ENCODE measurements around the gene IL16. TPM values are rescaled to one million over a fixed set of nuclear protein-coding genes. Genes with fewer than 3 reads are reported as not detected.

Gene IL16
- total RNA-seq, 1 experiment from 2014 or later: not detected

DNA sequence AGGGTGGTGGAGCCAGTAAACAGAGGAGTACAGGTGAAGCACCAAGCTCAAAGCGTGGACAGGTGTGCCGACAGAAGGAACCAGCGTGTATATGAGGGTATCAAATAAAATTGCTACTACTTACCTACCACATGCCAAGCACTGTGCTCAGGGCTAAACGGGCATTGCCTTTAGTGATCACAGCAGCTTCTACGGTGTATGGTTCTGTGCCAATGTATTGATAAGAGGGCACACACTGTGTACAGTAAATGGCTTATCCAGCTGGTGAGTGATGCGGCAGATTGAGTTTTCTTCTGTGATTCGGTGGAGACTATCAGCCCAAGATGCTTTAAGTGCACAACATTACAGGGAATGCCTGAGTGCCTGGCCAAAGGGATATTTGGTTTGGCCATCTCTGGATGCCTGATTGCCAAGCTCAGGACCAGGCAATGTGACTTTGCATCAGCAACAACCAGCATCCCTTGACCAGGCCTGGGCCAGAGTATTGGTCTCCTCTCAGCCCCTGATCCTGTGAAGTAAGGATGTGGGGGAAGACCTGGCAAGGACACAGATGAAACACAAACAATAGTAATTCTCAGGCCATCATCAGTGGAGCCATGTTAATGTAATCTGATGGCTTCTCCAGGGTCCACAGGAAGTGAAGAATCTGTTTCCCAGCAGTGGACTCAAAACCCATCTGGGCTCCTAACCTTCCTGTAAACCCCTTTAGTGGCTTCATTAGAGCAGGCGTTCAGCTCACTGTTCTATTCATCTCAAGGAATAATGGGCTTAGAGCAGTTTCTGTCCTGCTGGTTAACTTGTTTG lies 113.2 kb downstream of the IL16 start:
- Histone ChIP-seq H3K4me3 (no peak overlapping the region), H3K36me3 (peaks cover 15% of the 10 kb centered on the region), H3K27me3 (replicated peaks) (no peaks in the 10 kb centered on the region), H3K4me1 (replicated peaks) (peaks cover 12% of the 10 kb centered on the region), H3K9me3 (replicated peaks) (no peaks in the 10 kb centered on the region; the same call in 1 of the 2 replicates), H3K27ac (no peak overlapping the region)
- DNase-seq (ENCODE audit: low read depth in 1 of 2, low spot score in 2 of 2): no peak

DNA sequence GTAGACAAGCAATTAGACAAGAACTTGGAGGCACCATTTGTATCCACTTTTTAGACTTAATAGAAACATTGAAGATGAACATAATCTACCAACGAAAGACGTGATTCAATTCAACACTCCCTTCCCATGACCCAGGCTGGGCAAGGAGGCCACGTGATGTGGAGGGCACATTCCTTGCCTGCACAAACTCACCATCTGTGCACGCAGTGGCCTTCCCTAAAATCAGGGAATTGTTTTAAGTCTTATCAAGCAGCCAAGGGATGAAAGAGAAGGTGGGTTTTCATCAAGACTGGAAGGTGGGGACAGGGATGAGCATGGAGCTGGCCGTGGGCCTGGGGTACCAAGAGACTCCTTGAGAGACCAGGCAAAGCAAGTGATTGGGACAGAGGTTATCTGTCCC lies 113.8 kb downstream of the IL16 start:
- H3K27ac ChIP-seq: no peak overlapping the region
- peaks cover 12% of the 10 kb centered on the region for H3K4me1 ChIP-seq (replicated peaks)
- H3K4me3 ChIP-seq: no peak overlapping the region
- H3K9me3 ChIP-seq (replicated peaks): no peaks in the 10 kb centered on the region; the same call in 1 of the 2 replicates
- DNase-seq (ENCODE audit: low read depth in 1 of 2, low spot score in 2 of 2): no peak
- H3K27me3 ChIP-seq (replicated peaks): no peaks in the 10 kb centered on the region
- peaks cover 15% of the 10 kb centered on the region for H3K36me3 ChIP-seq

DNA sequence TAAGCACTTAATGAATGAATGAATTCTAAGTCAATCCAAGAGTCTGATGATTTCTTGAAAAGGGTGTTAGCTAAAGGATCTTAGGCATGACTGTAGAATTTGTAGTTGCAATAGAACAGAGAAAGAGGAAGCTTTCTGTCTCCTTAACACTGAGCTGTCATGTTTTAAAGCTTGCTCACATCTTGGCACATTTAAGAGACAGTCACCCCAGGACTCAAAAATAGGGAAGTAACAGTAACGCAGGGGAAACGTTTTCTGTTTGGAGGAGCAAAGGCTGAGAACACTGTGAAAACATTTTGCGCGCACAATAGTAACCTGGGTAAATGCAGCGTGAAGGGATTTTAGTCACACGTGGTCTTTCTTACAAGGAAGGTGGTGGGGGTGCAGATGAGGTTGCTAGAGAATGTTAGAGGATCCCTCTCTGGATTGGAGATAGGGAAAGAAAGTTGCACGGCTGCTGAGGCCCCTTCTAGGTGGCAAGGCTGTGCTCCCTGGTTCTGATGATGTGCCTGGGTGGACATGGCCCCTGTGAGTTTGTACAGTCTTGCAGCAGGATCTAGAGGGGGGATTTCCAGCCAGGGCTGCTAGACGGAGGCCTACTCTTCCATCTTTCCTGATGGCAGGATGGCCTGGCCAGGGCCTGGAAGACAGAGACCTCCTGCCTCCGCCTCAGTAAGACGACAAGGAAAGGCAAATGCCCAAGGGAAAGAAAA lies 115.2 kb downstream of the IL16 start:
- peaks cover 12% of the 10 kb centered on the region for H3K4me1 ChIP-seq (replicated peaks)
- H3K4me3 ChIP-seq: no peak overlapping the region
- no peaks in the 10 kb centered on the region; the same call in 1 of the 2 replicates for H3K9me3 ChIP-seq (replicated peaks)
- DNase-seq (ENCODE audit: low read depth in 1 of 2, low spot score in 2 of 2): no peak
- no peak overlapping the region for H3K27ac ChIP-seq
- peaks cover 23% of the 10 kb centered on the region for H3K36me3 ChIP-seq
- no peaks in the 10 kb centered on the region for H3K27me3 ChIP-seq (replicated peaks)

DNA sequence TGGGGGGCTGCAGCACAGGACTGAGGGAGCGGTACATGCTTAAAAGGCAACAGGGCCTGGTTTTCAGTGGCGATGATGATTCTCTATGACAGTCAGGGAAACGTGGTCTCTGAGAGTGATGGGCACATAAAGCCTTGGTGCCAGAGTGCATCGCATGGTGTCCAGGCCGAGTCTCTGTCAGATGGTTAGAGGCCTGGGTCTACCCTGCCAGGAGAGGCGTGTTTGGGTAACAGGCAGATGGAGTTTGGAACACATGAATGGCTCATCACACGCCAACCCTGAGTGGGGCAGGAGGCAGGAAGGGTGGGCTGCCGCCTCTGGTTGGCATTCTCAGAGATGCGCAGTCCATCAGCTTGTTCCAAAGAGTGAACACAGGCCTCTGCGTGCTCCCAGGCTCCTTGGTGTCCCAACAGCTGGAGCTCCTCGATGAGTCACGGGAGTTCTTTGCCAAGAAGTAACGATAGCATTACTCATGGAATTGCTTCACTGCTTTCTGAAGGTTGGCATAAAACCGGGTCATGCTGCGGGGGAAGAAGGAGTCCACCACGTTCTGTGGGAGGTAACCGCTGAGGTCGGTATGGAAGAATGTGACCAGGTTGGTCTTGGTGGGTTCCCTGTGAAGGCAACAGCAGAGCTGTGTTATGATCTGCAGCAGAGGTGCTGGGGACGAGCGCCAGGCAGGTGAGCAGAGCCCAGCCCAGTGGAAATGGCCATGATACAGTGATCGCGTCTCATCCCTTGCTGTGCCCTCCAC lies 116.3 kb downstream of the IL16 start:
- Histone ChIP-seq H3K36me3 (peaks cover 31% of the 10 kb centered on the region), H3K4me3 (no peak overlapping the region), H3K9me3 (replicated peaks) (no peaks in the 10 kb centered on the region; the same call in 1 of the 2 replicates), H3K4me1 (replicated peaks) (peaks cover 12% of the 10 kb centered on the region), H3K27ac (peak overlapping the region; percentile 47), H3K27me3 (replicated peaks) (no peaks in the 10 kb centered on the region)
- peak; percentile 87 to 95 for DNase-seq (ENCODE audit: low read depth in 1 of 2, low spot score in 2 of 2)

DNA sequence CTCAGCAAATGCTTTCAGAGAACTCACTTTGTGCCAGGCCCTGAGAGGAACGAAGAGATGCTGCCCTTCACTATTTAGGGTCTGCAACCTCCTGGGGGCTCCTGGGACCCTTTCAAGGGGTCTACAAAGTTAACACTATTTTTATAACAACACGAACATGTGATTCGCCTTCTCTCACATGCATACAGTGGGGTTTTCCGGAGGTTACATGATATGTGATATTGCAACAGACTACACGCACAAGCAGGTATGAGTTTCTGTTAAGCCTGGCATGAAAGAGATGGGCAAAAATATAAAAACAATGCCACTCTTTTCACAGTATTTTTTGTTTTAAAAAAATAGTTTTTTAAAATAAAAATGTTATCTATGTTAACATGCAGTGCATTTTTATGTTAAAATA lies 117.0 kb downstream of the IL16 start:
- peak overlapping the region; percentile 47 for H3K27ac ChIP-seq
- H3K27me3 ChIP-seq (replicated peaks): no peaks in the 10 kb centered on the region
- DNase-seq (ENCODE audit: low read depth in 1 of 2, low spot score in 2 of 2): no peak
- no peak overlapping the region for H3K4me3 ChIP-seq
- peaks cover 35% of the 10 kb centered on the region for H3K36me3 ChIP-seq
- H3K4me1 ChIP-seq (replicated peaks): peaks cover 12% of the 10 kb centered on the region
- no peaks in the 10 kb centered on the region; the same call in 1 of the 2 replicates for H3K9me3 ChIP-seq (replicated peaks)

DNA sequence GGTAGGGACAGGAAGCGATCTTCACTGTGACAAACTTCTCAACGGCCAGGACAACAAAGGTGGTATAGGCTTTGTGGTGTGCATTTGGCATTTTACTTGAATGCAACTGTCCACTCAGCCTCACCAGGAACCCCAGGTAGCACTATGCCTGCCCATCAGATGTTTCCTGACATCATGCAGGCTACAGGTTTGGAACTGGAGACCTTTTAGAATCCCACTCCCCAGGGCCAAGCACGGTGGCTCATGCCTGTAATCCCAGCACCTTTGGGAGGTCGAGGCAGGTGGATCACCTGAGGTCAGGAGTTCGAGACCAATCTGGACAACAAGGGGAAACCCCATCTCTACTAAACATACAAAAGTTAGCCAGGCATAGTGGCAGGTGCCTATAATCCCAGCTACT lies 117.7 kb downstream of the IL16 start:
- Histone ChIP-seq H3K27me3 (replicated peaks) (no peaks in the 10 kb centered on the region), H3K4me1 (replicated peaks) (peaks cover 12% of the 10 kb centered on the region), H3K9me3 (replicated peaks) (no peaks in the 10 kb centered on the region; the same call in 1 of the 2 replicates), H3K27ac (no peak overlapping the region), H3K36me3 (peaks cover 36% of the 10 kb centered on the region), H3K4me3 (no peak overlapping the region)
- no peak for DNase-seq (ENCODE audit: low read depth in 1 of 2, low spot score in 2 of 2)

DNA sequence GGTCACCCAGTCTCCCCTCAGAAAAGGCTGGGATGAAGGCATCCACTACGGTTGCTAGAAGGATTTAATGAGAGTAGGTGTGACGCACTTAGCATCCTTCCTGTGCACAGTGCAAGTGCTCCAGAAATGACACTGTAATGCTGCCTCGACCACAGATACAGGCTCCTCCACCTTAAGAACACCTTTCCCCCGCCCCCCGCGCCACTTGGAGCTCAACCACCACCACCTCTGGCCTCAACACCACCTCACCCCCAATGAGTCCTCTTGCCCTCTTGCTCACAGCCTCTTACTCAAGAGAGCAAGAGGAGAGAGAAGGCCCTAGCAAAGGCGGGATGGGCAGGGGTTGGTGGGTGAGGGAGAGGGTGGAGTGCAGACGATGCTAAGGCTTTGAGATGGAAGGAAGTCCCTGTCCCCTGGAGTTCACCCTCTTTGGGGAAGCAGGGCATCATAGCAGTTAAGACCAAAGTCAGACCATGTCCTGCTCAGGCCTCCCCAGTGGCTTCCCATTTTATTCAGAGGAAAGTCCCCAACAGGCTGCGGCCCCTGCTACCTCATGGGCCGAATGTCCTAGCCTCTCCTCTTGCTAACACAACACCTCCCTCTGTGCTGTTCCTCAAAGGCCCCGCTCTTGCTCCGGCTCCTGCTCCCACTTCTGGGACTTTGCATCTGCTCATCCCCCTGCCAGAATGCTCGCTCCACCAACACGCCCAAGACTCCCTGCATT lies 118.9 kb downstream of the IL16 start:
- peaks cover 12% of the 10 kb centered on the region for H3K4me1 ChIP-seq (replicated peaks)
- H3K27me3 ChIP-seq (replicated peaks): no peaks in the 10 kb centered on the region
- no peak overlapping the region for H3K27ac ChIP-seq
- no peak for DNase-seq (ENCODE audit: low read depth in 1 of 2, low spot score in 2 of 2)
- H3K9me3 ChIP-seq (replicated peaks): no peaks in the 10 kb centered on the region
- no peak overlapping the region for H3K4me3 ChIP-seq
- peaks cover 47% of the 10 kb centered on the region for H3K36me3 ChIP-seq

DNA sequence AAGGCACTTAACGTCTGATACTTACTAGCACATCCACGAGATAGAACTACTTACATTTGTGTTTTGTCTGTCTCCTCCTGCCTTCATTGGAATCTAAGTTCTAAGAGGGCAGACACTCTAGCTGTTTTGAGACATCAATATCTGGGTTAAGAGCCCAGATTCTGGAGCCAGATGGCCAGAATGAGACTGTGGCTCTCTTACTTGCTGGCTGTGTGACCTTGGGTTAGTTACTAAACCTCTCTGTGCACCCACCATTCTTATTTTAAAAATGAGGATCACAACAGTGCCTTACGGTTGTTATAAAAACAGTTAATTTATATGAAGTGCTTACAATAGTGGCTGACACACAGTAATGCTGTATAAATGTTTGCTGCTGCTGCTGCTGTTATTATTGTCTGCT lies 119.6 kb downstream of the IL16 start:
- Histone ChIP-seq H3K36me3 (peaks cover 50% of the 10 kb centered on the region), H3K4me1 (replicated peaks) (peaks cover 12% of the 10 kb centered on the region), H3K9me3 (replicated peaks) (no peaks in the 10 kb centered on the region), H3K27me3 (replicated peaks) (no peaks in the 10 kb centered on the region), H3K4me3 (no peak overlapping the region), H3K27ac (no peak overlapping the region)
- no peak for DNase-seq (ENCODE audit: low read depth in 1 of 2, low spot score in 2 of 2)

DNA sequence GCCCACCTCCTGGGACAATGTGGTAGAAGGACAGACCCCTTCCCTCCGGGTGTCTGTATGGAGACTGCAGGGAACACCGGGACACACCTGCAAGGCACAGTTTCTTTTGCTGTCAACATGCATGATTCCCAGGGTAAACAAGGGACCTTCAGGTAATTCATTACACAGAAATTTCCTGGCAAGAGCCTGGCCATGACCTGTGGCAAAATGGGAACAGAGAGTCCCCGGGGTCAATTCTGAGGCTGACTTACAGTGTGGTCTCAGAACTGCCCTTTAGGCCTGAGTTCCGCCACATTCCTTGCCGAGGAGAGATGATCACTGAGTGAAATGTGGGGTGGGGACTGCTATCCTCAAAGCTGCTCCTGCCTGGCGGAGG lies 121.0 kb downstream of the IL16 start:
- Histone ChIP-seq H3K4me3 (no peak overlapping the region), H3K9me3 (replicated peaks) (no peaks in the 10 kb centered on the region), H3K36me3 (peaks cover 44% of the 10 kb centered on the region), H3K27me3 (replicated peaks) (no peaks in the 10 kb centered on the region), H3K27ac (no peak overlapping the region), H3K4me1 (replicated peaks) (peaks cover 11% of the 10 kb centered on the region)
- DNase-seq (ENCODE audit: low read depth in 1 of 2, low spot score in 2 of 2): no peak

DNA sequence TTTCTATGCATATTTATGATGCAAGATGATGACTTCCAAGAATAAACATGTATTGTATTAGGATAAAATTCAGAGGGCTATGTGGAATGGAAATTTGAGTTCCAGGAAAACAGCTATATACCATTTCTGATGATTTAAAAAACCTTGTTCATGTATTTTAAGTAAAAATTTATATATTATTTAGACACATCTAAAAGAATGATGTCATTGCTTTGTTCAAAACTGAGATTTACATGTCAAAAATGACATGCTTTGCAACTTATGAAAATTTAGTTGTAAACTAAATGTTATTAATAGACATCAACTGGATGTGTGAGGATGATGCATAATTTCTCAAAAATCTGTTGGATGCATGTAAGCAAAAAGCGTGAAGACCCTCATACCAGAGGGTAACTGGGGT lies 125.0 kb downstream of the IL16 start:
- no peak for DNase-seq (ENCODE audit: low read depth in 1 of 2, low spot score in 2 of 2)
- no peak overlapping the region for H3K4me3 ChIP-seq

DNA sequence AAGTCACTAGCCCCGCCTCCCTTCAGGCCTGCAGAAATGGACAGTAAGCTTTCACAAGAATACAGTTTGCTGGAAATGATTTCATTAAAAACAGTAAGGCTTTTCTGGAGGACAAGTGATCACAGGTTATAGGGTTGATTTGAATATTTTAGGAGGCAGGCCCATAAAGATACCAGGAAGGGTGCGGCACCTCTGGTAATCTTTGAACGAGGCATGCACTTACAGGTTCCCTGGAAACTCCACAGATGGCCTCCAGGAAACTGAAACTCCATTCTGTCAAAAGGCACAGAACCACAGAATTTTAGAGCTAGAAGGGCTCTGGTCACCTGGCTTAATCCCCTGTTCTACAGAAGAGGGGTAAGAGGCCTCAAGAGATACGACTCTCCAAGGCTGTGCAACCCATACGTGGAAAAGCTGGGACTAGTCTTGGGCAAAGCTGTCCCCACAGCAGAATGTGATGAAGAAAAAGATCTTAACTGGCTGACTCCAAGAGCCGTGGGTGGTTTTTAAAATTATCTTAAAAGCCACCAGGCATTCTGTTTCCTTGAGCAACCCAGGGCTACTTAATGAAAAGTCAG lies 126.1 kb downstream of the IL16 start:
- H3K4me1 ChIP-seq (replicated peaks): peaks cover 32% of the 10 kb centered on the region
- DNase-seq (ENCODE audit: low read depth in 1 of 2, low spot score in 2 of 2): no peak
- no peak overlapping the region for H3K4me3 ChIP-seq
- H3K36me3 ChIP-seq: peaks cover 27% of the 10 kb centered on the region
- H3K9me3 ChIP-seq (replicated peaks): no peaks in the 10 kb centered on the region
- no peak overlapping the region for H3K27ac ChIP-seq
- no peaks in the 10 kb centered on the region for H3K27me3 ChIP-seq (replicated peaks)

More for the DNA sequence above, 125.0 kb downstream of the IL16 start:
- no peak overlapping the region for H3K27ac ChIP-seq
- H3K36me3 ChIP-seq: peaks cover 33% of the 10 kb centered on the region
- peaks cover 21% of the 10 kb centered on the region for H3K4me1 ChIP-seq (replicated peaks)
- H3K9me3 ChIP-seq (replicated peaks): no peaks in the 10 kb centered on the region
- no peaks in the 10 kb centered on the region for H3K27me3 ChIP-seq (replicated peaks)

DNA sequence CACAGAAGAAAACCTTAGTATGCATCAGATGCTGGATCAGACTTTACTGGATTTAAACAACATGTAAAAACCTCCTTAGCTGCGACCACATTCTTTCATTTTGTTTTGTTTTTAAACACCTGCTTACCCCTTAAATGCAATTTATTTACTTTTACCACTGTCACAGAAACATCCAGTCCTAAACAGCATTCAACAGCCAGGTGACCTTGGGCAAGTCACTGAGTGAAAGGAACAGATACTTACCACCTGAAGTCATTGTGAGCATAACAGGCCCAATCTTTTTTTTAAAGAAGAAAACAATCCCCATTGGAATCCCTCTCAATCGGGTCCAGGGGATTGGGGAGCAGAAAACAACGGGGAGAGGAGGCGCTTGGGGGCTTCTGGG lies 126.9 kb downstream of the IL16 start:
- peaks cover 40% of the 10 kb centered on the region for H3K4me1 ChIP-seq (replicated peaks)
- DNase-seq (ENCODE audit: low read depth in 1 of 2, low spot score in 2 of 2): no peak
- H3K9me3 ChIP-seq (replicated peaks): no peaks in the 10 kb centered on the region
- H3K27me3 ChIP-seq (replicated peaks): no peaks in the 10 kb centered on the region
- peak overlapping the region; percentile 68 for H3K4me3 ChIP-seq
- H3K27ac ChIP-seq: peak overlapping the region; percentile 35; the same call in 1 of the 2 replicates
- peaks cover 20% of the 10 kb centered on the region for H3K36me3 ChIP-seq

All from SJSA1 (cell line).